ENCODE measurements around the gene CDR2. TPM values are rescaled to one million over a fixed set of nuclear protein-coding genes. Genes with fewer than 3 reads are reported as not detected.

The CDR2 gene
- total and polyA plus RNA-seq, 9 of the 15 experiments (the other 6 are each of a cell fraction or from before 2014, with no cell fraction given), result 4.6 to 30.3 (median 19.9) TPM

DNA sequence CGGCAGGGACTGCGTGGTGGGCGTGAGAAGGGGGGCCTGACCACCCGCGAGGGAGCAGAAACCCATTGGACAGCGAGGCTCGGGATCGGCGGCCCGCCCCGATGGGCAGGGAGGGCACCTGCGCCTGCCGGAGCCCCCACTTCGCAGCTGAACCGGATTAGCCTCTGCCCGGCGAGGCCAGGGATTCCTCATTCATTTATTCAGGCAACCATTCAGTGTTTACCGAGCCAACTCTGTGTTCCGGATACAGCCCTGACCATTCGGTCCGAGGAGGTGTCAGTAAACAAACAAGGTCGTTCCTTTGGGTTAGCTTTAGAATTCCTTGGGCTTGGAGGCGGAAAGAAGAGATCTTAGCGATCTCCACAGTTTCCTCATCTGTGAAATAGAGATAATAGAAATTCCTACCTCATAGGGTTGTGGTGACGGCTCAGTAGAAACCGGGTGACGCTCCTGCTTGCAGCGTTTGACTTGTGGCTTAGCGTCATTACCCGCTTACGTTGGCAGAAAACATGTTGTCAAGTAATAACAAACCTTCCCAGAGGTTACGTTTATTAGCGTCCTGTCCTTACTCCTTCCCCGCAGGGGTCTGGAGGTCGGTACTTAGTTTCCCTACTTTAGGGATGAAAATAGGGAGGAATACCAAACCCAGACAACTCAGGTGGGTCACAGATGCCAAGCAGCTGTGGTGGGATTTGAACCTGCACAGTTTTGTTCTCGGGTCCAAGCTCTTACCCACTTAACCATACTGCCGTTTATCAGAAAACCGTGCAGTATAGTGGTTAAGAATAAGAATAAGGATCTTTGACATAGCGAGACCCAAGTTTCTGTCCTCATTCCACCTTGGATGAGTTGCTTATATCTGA, 76.3 kb downstream of the CDR2 start (continued):
- TF ChIP-seq, protein P1, sequence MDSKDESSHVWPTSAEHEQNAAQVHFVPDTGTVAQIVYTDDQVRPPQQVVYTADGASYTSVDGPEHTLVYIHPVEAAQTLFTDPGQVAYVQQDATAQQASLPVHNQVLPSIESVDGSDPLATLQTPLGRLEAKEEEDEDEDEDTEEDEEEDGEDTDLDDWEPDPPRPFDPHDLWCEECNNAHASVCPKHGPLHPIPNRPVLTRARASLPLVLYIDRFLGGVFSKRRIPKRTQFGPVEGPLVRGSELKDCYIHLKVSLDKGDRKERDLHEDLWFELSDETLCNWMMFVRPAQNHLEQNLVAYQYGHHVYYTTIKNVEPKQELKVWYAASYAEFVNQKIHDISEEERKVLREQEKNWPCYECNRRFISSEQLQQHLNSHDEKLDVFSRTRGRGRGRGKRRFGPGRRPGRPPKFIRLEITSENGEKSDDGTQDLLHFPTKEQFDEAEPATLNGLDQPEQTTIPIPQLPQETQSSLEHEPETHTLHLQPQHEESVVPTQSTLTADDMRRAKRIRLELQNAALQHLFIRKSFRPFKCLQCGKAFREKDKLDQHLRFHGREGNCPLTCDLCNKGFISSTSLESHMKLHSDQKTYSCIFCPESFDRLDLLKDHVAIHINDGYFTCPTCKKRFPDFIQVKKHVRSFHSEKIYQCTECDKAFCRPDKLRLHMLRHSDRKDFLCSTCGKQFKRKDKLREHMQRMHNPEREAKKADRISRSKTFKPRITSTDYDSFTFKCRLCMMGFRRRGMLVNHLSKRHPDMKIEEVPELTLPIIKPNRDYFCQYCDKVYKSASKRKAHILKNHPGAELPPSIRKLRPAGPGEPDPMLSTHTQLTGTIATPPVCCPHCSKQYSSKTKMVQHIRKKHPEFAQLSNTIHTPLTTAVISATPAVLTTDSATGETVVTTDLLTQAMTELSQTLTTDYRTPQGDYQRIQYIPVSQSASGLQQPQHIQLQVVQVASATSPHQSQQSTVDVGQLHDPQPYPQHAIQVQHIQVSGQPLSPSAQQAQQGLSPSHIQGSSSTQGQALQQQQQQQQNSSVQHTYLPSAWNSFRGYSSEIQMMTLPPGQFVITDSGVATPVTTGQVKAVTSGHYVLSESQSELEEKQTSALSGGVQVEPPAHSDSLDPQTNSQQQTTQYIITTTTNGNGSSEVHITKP (IDR thresholded peaks at IDR 0.05; ENCODE audit: partially characterized antibody), result peak; percentile 10
- TF ChIP-seq CBX3 (IDR thresholded peaks at IDR 0.05; ENCODE audit: borderline replicate concordance in 1 of 2, low read length in 2 of 2) (no peak), ZFP36 (IDR thresholded peaks at IDR 0.05; ENCODE audit: low read depth, low read length, partially characterized antibody) (no peak), MCM7 (IDR thresholded peaks at IDR 0.05) (no peak), CAMTA2 (CRISPR knock-in tag; conservative IDR thresholded peaks at IDR 0.05) (no peak), KAT8 (IDR thresholded peaks at IDR 0.05; ENCODE audit: low read depth) (no peak), ZNF311 (CRISPR knock-in tag; IDR thresholded peaks at IDR 0.05) (no peak), FUS (optimal IDR thresholded peaks at IDR 0.05; ENCODE audit: low read depth, low read length) (no peak), STAT5B (CRISPR knock-in tag; IDR thresholded peaks at IDR 0.05) (no peak), PML (IDR thresholded peaks at IDR 0.05; ENCODE audit: low read length) (peak; percentile 64), PCBP1 (IDR thresholded peaks at IDR 0.05; ENCODE audit: low read depth, low read length, poor library complexity, severe bottlenecking) (no peak), ZNF212 (CRISPR knock-in tag; IDR thresholded peaks at IDR 0.05) (no peak), CBFB (CRISPR knock-in tag; IDR thresholded peaks at IDR 0.05) (no peak), STAT5A (IDR thresholded peaks at IDR 0.05; ENCODE audit: borderline replicate concordance, low read length) (no peak), MEF2D (tag; conservative IDR thresholded peaks at IDR 0.05; ENCODE audit: low read depth) (no peak; the same call in 1 of the 2 replicates), ZNF436 (CRISPR knock-in tag; IDR thresholded peaks at IDR 0.05) (peak; percentile 48; the same call in 1 of the 2 replicates)
- TF ChIP-seq, protein P2, sequence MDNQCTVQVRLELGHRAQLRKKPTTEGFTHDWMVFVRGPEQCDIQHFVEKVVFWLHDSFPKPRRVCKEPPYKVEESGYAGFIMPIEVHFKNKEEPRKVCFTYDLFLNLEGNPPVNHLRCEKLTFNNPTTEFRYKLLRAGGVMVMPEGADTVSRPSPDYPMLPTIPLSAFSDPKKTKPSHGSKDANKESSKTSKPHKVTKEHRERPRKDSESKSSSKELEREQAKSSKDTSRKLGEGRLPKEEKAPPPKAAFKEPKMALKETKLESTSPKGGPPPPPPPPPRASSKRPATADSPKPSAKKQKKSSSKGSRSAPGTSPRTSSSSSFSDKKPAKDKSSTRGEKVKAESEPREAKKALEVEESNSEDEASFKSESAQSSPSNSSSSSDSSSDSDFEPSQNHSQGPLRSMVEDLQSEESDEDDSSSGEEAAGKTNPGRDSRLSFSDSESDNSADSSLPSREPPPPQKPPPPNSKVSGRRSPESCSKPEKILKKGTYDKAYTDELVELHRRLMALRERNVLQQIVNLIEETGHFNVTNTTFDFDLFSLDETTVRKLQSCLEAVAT (IDR thresholded peaks at IDR 0.05), result peak; percentile 31 to 38; a peak in 2 of 4 replicates
- TF ChIP-seq, protein P3, sequence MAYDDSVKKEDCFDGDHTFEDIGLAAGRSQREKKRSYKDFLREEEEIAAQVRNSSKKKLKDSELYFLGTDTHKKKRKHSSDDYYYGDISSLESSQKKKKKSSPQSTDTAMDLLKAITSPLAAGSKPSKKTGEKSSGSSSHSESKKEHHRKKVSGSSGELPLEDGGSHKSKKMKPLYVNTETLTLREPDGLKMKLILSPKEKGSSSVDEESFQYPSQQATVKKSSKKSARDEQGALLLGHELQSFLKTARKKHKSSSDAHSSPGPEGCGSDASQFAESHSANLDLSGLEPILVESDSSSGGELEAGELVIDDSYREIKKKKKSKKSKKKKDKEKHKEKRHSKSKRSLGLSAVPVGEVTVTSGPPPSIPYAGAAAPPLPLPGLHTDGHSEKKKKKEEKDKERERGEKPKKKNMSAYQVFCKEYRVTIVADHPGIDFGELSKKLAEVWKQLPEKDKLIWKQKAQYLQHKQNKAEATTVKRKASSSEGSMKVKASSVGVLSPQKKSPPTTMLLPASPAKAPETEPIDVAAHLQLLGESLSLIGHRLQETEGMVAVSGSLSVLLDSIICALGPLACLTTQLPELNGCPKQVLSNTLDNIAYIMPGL (CRISPR knock-in tag; IDR thresholded peaks at IDR 0.05), result no peak
- TF ChIP-seq, protein P4, sequence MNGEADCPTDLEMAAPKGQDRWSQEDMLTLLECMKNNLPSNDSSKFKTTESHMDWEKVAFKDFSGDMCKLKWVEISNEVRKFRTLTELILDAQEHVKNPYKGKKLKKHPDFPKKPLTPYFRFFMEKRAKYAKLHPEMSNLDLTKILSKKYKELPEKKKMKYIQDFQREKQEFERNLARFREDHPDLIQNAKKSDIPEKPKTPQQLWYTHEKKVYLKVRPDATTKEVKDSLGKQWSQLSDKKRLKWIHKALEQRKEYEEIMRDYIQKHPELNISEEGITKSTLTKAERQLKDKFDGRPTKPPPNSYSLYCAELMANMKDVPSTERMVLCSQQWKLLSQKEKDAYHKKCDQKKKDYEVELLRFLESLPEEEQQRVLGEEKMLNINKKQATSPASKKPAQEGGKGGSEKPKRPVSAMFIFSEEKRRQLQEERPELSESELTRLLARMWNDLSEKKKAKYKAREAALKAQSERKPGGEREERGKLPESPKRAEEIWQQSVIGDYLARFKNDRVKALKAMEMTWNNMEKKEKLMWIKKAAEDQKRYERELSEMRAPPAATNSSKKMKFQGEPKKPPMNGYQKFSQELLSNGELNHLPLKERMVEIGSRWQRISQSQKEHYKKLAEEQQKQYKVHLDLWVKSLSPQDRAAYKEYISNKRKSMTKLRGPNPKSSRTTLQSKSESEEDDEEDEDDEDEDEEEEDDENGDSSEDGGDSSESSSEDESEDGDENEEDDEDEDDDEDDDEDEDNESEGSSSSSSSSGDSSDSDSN (IDR thresholded peaks at IDR 0.05; ENCODE audit: borderline replicate concordance in 1 of 2, low read depth in 2 of 2, low read length in 2 of 2), result peak in 1 of 2 experiments; percentile 80; a peak in 1 of 4 replicates
